H1 (cell line): ENCODE data around the gene FZD4.

Experiments
- POLR2AphosphoS5 ChIP-seq: IDR thresholded peaks from 2 replicates; pipeline ENCODE4 v1.6.1; 2011; ENCODE audit warnings: low read depth, low read length
- TEAD4 ChIP-seq: IDR thresholded peaks from 2 replicates; pipeline ENCODE4 v1.6.1; 2012; ENCODE audit warnings: low read depth, low read length, inconsistent platforms, mixed read lengths

DNA sequence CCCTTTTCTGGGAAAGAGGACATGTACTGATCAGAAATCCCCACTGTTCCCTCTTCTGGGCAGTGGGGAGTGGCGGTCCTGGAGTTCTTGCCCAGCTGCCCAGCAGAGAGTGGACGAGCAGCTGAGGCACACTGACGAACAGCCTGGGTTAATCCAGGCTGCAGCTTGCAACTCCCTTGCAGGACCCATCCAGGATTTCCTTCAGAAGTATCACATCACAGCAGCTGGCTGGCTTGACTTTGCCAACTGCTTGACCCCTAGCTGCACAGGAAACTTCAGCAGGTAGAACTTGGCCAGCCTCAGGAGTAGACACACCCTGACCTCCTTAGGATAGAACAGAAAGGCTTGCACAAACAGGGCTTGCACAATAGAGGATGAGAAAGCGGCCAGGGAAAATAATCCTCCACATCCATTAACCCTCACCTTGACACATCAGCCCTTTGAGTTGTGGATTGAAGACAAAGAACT, 27.9 kb upstream of the FZD4 start:
- TF ChIP-seq TEAD4, result no peak
- no peak for TF ChIP-seq POLR2AphosphoS5
